Glomerular visceral epithelial cell (primary cell): ENCODE results near the gene GAS5.

Experiments
- DNase-seq: peaks from one replicate; pipeline ENCODE4 v3.0.0-alpha.2; 2016; ENCODE audit errors: extremely low spot score

GAS5 gene

DNA sequence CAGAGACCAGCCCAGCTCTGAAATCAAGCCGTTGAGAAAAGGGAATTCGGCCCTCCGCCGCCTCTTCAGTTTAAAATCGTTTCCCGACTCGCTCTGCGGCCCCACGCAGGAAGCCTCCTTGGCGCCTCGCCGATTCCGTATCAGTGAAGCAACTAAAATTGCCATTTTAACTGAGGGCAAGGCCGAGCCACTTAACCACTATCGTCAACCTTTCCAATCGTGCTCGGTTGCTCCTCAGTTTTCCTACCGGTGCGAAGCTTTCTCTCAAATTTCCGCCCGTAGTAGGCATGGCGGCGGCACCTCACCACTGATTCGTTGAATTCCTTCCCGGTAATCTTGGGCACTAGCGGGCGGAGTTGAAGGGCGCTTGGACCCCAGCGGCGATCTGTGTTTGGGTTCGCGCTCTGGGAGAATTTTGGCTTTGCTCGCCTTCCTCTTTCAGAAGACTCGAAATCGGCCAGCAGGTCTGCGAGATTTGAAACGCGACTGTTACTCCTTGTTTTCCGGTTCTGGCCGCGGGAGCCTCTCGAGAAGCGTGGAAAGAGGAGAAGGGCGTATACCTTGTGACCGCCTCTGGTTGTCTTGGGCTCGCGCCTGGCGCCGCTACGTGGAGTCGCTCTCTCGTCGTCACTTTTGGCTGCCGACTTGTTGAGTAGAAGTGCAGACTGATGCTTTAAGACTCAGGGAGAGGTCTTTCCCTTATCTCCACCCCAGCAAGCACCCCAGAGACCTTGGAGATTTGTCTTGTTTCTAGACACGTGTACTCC, 43.3 kb downstream of the GAS5 start, which contains the start of the genes CENPL and DARS2:
TSS of gene CENPL (minus strand) at position 569 of the 767 bp plus-strand sequence. CDS start 13,584 bp downstream, outside the sequence.
TSS of gene DARS2 (plus strand) at position 359 of the 767 bp plus-strand sequence. CDS start 557 bp downstream, outside the sequence.
- DNase-seq: peak; percentile 98

DNA sequence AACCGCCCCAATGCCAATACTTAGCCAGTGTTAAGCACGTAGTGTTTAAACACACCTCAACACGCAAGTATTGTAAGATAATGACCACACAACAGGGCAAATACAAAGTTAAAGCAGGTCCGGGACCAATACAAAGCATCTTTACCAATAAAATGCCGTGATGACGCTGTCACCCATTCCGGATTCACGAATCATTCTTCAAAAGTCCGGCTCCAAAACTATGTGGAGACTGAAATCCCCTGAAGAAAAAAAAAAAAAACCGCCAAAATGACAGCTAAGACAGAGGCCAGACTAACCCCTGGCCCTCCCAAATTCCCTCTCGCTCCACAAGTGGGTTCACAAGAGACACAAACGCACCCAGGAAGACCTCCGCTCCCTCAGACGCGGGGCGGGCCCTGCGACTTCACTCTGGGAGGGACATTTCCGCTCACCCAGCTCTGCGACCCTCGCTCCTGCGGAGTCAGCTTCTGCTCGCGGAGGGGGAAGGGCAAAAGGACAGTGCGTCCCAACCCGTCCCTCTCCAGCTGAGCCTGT, 43.9 kb downstream of the GAS5 start:
- DNase-seq: no peak

DNA sequence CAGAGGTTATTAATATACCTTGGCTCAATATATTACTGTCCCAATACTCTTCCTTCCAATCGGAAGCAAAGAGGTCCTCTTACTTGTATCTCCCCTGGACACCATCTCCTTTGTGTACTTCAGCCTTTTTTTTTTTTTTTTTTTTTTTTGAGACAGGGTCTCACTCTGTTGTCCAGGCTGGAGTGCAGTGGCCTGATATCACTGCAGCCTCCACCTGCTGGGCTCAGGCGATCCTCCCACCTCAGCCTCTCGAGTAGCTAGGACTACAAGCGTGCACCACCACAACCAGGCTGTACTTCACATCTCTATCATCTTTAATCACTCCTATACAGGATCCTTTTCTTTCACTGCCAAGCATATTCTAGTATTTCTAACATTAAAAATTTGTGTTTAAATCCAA, 46.1 kb downstream of the GAS5 start:
- no peak for DNase-seq

DNA sequence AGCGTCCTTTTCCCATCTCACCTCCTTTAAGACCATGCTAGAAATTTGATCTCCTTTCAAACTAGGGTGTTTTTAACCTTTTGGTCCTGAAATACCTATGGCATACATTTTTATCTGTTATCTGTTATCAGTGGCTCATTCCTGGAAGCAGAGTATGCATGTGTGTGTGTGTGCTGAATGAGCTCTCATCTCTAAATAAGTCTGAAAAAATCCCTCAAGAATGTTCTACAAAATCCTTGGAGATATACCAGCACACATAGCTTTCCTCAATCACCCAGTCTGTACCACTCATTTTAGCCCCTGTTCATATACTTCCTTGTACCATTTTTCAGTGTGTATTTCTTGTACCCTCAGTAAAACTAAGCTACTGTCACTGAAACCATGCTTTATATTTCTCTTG, 49.3 kb downstream of the GAS5 start:
- no peak for DNase-seq
